Trophoblast cell (in vitro differentiated cells and primary cell): Measurements from ENCODE around the gene MAN1C1.

Experiments
- DNase-seq, 2 donors: peaks; one replicate each; pipeline ENCODE4 v3.0.0-alpha.2; 2016
- H2AFZ ChIP-seq: 2 replicates; pipeline ENCODE4 v1.6.1; 2013; ENCODE audit warnings: low read length, moderate library complexity, mild to moderate bottlenecking; ENCODE audit not compliant: insufficient read depth, poor library complexity
- H2AK5ac ChIP-seq: 2 replicates; pipeline ENCODE4 v1.6.1; 2013; ENCODE audit warnings: mild to moderate bottlenecking, low read length
- H2BK120ac ChIP-seq: 2 replicates; pipeline ENCODE4 v1.6.1; 2013; ENCODE audit warnings: low read length, mild to moderate bottlenecking, moderate library complexity; ENCODE audit not compliant: insufficient read depth, poor library complexity
- H2BK12ac ChIP-seq: 2 replicates; pipeline ENCODE4 v1.6.1; 2013; ENCODE audit warnings: mild to moderate bottlenecking, low read length, moderate library complexity
- H2BK5ac ChIP-seq: 2 replicates; pipeline ENCODE4 v1.6.1; 2013; ENCODE audit warnings: low read length, low read depth, moderate library complexity, mild to moderate bottlenecking; ENCODE audit not compliant: poor library complexity
- H3K14ac ChIP-seq: 2 replicates; pipeline ENCODE4 v1.6.1; 2013; ENCODE audit warnings: mild to moderate bottlenecking, low read length
- H3K18ac ChIP-seq: 2 replicates; pipeline ENCODE4 v1.6.1; 2013; ENCODE audit warnings: mild to moderate bottlenecking, low read length
- H3K23ac ChIP-seq: 2 replicates; pipeline ENCODE4 v1.6.1; 2013; ENCODE audit warnings: low read length
- H3K27ac ChIP-seq: 2 replicates; pipeline ENCODE4 v1.5.1; 2013; ENCODE audit warnings: low read depth, mild to moderate bottlenecking, inconsistent platforms, low read length, moderate library complexity
- H3K27me3 ChIP-seq: 2 replicates; pipeline ENCODE4 v1.6.1; 2013; ENCODE audit warnings: inconsistent platforms, mild to moderate bottlenecking, low read length, moderate library complexity; ENCODE audit not compliant: insufficient read depth
- H3K36me3 ChIP-seq, 2 experiments: 1 replicate in 1 of 2; 2 replicates in 1 of 2; pipeline ENCODE4 v1.6.1; 2013; ENCODE audit warnings: low read length in 2 of 2, mild to moderate bottlenecking in 2 of 2, moderate library complexity in 1 of 2; ENCODE audit not compliant: insufficient read depth in 2 of 2, control insufficient read depth in 1 of 2
- H3K4ac ChIP-seq: 2 replicates; pipeline ENCODE4 v1.6.1; 2013; ENCODE audit warnings: low read depth, mild to moderate bottlenecking, low read length, moderate library complexity
- H3K4me1 ChIP-seq, 2 experiments: 1 replicate in 1 of 2; 2 replicates in 1 of 2; pipeline ENCODE4 v1.6.1; 2013; ENCODE audit warnings: low read length in 2 of 2, mild to moderate bottlenecking in 2 of 2, moderate library complexity in 1 of 2; ENCODE audit not compliant: insufficient read depth in 2 of 2, control insufficient read depth in 1 of 2
- H3K4me2 ChIP-seq: 2 replicates; pipeline ENCODE4 v1.6.1; 2013; ENCODE audit warnings: inconsistent platforms, mild to moderate bottlenecking, low read length, moderate library complexity
- H3K4me3 ChIP-seq: 2 replicates; pipeline ENCODE4 v1.5.1; 2013; ENCODE audit warnings: mild to moderate bottlenecking, low read depth, low read length, inconsistent platforms
- H3K79me1 ChIP-seq: one replicate; pipeline ENCODE4 v1.6.1; 2013; ENCODE audit warnings: low read length
- H3K79me2 ChIP-seq: 2 replicates; pipeline ENCODE4 v1.6.1; 2013; ENCODE audit warnings: low read length, mild to moderate bottlenecking; ENCODE audit not compliant: control insufficient read depth, insufficient read depth, poor library complexity
- H3K9ac ChIP-seq: 2 replicates; pipeline ENCODE4 v1.6.1; 2013; ENCODE audit warnings: mild to moderate bottlenecking, low read length
- H3K9me3 ChIP-seq: 2 replicates; pipeline ENCODE4 v1.6.1; 2013; ENCODE audit warnings: low read depth, mild to moderate bottlenecking, control low read depth, inconsistent platforms, low read length; ENCODE audit not compliant: insufficient read depth
- H4K12ac ChIP-seq: 2 replicates; pipeline ENCODE4 v1.6.1; 2013; ENCODE audit warnings: low read depth, mild to moderate bottlenecking, low read length, moderate library complexity
- H4K8ac ChIP-seq: 2 replicates; pipeline ENCODE4 v1.6.1; 2013; ENCODE audit warnings: low read depth, mild to moderate bottlenecking, low read length, moderate library complexity
- H4K91ac ChIP-seq: one replicate; pipeline ENCODE4 v1.6.1; 2013; ENCODE audit warnings: low read depth, mild to moderate bottlenecking, low read length, moderate library complexity
- WGBS: extraction: QIAGEN DNeasy Blood & Tissue Kit; methylation state at CpG from one replicate; pipeline ENCODE4 v1.1.7; 2013; ENCODE audit warnings: missing lambda C conversion rate; ENCODE audit not compliant: insufficient read length, insufficient coverage; ENCODE audit errors: extremely low coverage; 5-methylcytosine and 5-hydroxymethylcytosine counted together

MAN1C1 gene

GRCh38 chr1:25581764-25582163 is 34.8 kb upstream of the MAN1C1 start:
- Histone ChIP-seq H3K14ac (no peak overlapping the region), H3K79me1 (no peaks in the 10 kb centered on the region), H2BK120ac (no peak overlapping the region), H3K23ac (no peak overlapping the region), H4K8ac (no peak overlapping the region), H3K27ac (no peak overlapping the region), H2BK5ac (no peak overlapping the region), H2AFZ (no peak overlapping the region), H2AK5ac (no peak overlapping the region), H2BK12ac (no peak overlapping the region), H4K91ac (no peak overlapping the region), H3K4me1 (no peaks in the 10 kb centered on the region), H3K27me3 (no peaks in the 10 kb centered on the region), H3K18ac (no peak overlapping the region), H3K9me3 (peaks cover 3% of the 10 kb centered on the region), H3K4ac (no peak overlapping the region), H3K4me2 (no peak overlapping the region), H3K36me3 (no peaks in the 10 kb centered on the region), H4K12ac (no peak overlapping the region), H3K79me2 (no peaks in the 10 kb centered on the region), H3K4me3 (no peak overlapping the region), H3K9ac (no peak overlapping the region)
- DNase-seq = no peak
- no CpG with 5 or more reads among the region's 5 CpGs for WGBS

- Histone ChIP-seq H3K9me3 (peaks cover 3% of the 10 kb centered on the region), H3K9ac (no peak overlapping the region), H3K27me3 (no peaks in the 10 kb centered on the region), H3K27ac (no peak overlapping the region), H3K14ac (no peak overlapping the region), H2AFZ (no peak overlapping the region), H2BK120ac (no peak overlapping the region), H3K4me1 (peaks cover 0 to 1% of the 10 kb centered on the region in 2 experiments), H4K91ac (no peak overlapping the region), H4K12ac (no peak overlapping the region), H3K18ac (no peak overlapping the region), H3K36me3 (no peaks in the 10 kb centered on the region), H4K8ac (no peak overlapping the region), H2BK12ac (no peak overlapping the region), H3K4me2 (no peak overlapping the region), H3K79me2 (no peaks in the 10 kb centered on the region), H3K79me1 (no peaks in the 10 kb centered on the region), H2AK5ac (no peak overlapping the region), H2BK5ac (no peak overlapping the region), H3K4ac (no peak overlapping the region), H3K23ac (no peak overlapping the region), H3K4me3 (no peak overlapping the region)
- WGBS = no CpG with 5 or more reads among the region's 14 CpGs
- DNase-seq = peak; percentile 86 to 94
Measured at GRCh38 chr1:25583519-25584370, 32.8 kb upstream of the MAN1C1 start.

GRCh38 chr1:25586181-25586588 is 30.4 kb upstream of the MAN1C1 start:
- no CpG with 5 or more reads among the region's 16 CpGs for WGBS
- no peak overlapping the region for H3K9ac ChIP-seq

GRCh38 chr1:25587290-25587689 is 29.3 kb upstream of the MAN1C1 start:
- Histone ChIP-seq H3K14ac (no peak overlapping the region), H2AK5ac (no peak overlapping the region), H2AFZ (no peak overlapping the region), H3K79me1 (no peaks in the 10 kb centered on the region), H3K18ac (no peak overlapping the region), H2BK12ac (no peak overlapping the region), H3K27ac (no peak overlapping the region), H3K79me2 (no peaks in the 10 kb centered on the region), H3K4ac (no peak overlapping the region), H3K23ac (no peak overlapping the region), H3K4me3 (no peak overlapping the region), H4K8ac (no peak overlapping the region), H3K4me1 (peaks cover 0 to 1% of the 10 kb centered on the region in 2 experiments), H2BK120ac (no peak overlapping the region), H2BK5ac (no peak overlapping the region), H3K36me3 (no peaks in the 10 kb centered on the region), H3K9ac (no peak overlapping the region), H3K27me3 (no peaks in the 10 kb centered on the region), H4K12ac (no peak overlapping the region), H3K4me2 (no peak overlapping the region), H4K91ac (no peak overlapping the region), H3K9me3 (peaks cover 3% of the 10 kb centered on the region)
- DNase-seq = no peak
- whole genome bisulfite sequencing = no CpG with 5 or more reads among the region's 8 CpGs

More at GRCh38 chr1:25586181-25586588, 30.4 kb upstream of the MAN1C1 start:
- Histone ChIP-seq H4K8ac (no peak overlapping the region), H3K4me2 (no peak overlapping the region), H3K23ac (no peak overlapping the region), H3K4me3 (peak overlapping the region; percentile 62), H3K27me3 (no peaks in the 10 kb centered on the region), H2BK5ac (no peak overlapping the region), H4K12ac (no peak overlapping the region), H3K4me1 (peaks cover 0 to 1% of the 10 kb centered on the region in 2 experiments), H2BK120ac (no peak overlapping the region), H3K18ac (no peak overlapping the region), H4K91ac (no peak overlapping the region), H2AFZ (no peak overlapping the region), H3K27ac (no peak overlapping the region), H2BK12ac (no peak overlapping the region), H3K4ac (no peak overlapping the region), H3K36me3 (no peaks in the 10 kb centered on the region), H3K79me1 (no peaks in the 10 kb centered on the region), H3K9me3 (peaks cover 3% of the 10 kb centered on the region), H3K79me2 (no peaks in the 10 kb centered on the region), H3K14ac (no peak overlapping the region), H2AK5ac (no peak overlapping the region)
- no peak for DNase-seq
